ENCODE measurements around the gene FRMD4A. TPM values are rescaled to one million over a fixed set of nuclear protein-coding genes. Genes with fewer than 3 reads are reported as not detected.

FRMD4A gene
- total RNA-seq, 4 donors from 2014 or later: 4.0 to 12.7 (median 5.6) TPM

DNA sequence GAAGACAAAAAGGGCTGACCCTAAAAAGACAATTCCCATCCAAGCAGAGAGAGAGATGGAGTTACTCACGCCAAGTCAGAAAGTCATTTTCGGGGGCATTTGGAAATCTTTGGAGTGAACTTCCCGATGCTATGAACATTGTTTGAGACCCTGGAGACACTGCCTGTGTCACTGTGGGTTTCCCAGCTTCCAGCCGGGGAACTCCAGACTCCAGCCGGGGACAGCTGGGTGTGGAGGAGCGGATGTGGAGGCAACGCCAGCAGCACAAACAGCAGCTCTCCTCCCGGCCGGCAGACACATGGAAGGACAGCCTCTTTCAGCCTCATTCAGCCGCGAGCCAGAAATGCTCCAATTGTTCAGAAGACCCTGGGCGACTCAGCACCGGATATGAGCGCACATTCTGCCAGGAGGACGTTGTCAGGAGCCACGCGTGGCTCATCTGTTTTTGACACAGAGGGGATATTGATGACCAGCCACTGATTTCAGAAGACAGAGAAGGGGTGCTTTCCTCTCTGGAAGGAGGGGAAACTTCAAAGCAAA lies 646.4 kb downstream of the FRMD4A start:
- Histone ChIP-seq H3K4me3 (no peak overlapping the region), H3K27me3 (no peaks in the 10 kb centered on the region), H3K36me3 (no peaks in the 10 kb centered on the region), H3K9me3 (no peaks in the 10 kb centered on the region), H3K4me1 (peaks cover 3 to 35% (median 8%) of the 10 kb centered on the region in 4 donors), H3K27ac (peak overlapping the region; percentile 43 to 78 (median 70))
- TF ChIP-seq POLR2A (IDR thresholded peaks at IDR 0.05) (no peak), POLR2AphosphoS5 (IDR thresholded peaks at IDR 0.05) (peak in 1 of 3 donors; percentile 44)
- TF ChIP-seq, protein P1, sequence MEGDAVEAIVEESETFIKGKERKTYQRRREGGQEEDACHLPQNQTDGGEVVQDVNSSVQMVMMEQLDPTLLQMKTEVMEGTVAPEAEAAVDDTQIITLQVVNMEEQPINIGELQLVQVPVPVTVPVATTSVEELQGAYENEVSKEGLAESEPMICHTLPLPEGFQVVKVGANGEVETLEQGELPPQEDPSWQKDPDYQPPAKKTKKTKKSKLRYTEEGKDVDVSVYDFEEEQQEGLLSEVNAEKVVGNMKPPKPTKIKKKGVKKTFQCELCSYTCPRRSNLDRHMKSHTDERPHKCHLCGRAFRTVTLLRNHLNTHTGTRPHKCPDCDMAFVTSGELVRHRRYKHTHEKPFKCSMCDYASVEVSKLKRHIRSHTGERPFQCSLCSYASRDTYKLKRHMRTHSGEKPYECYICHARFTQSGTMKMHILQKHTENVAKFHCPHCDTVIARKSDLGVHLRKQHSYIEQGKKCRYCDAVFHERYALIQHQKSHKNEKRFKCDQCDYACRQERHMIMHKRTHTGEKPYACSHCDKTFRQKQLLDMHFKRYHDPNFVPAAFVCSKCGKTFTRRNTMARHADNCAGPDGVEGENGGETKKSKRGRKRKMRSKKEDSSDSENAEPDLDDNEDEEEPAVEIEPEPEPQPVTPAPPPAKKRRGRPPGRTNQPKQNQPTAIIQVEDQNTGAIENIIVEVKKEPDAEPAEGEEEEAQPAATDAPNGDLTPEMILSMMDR (IDR thresholded peaks at IDR 0.05): no peak
- intact Hi-C loops (cut with DNase I; ENCODE audit: low total_unique reads) (no loop called here), in situ Hi-C loops (cut with MboI; ENCODE audit: low pct_ligation_motif_present in 1 of 4, low pct_unique_long_range_greater_than_20kb in 1 of 4, low sequenced_read_pairs in 3 of 4) (no loop called here)
- WGBS, 2 donors (ENCODE audit: low coverage in 1 of 2): 44 to 73% methylated on average over 3 to 17 of the region's 17 CpGs
- DNase-seq: peak; percentile 43

DNA sequence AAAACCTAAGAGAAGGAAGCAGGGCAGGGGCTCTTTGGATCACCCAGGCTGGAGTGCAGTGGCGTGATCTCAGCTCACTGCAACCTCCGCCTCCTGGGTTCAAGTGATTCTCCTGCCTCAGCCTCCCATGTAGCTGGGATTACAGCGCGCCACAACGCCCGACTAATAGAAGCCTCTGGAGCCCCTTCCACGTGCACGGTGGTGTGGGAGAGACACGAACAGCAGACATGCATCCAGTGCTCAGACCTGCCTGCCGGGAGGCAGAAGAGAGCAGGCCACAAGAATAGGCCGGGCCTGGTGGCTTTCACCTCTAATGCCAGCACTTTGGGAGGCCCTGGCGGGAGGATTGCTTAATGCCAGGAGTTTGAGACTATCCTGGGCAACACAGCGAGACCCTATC lies 647.7 kb downstream of the FRMD4A start:
- no peak for DNase-seq
- no peak overlapping the region for H3K4me3 ChIP-seq
- peak overlapping the region; percentile 43 to 78 (median 70) for H3K27ac ChIP-seq
- in situ Hi-C loops (cut with MboI; ENCODE audit: low pct_ligation_motif_present in 1 of 4, low pct_unique_long_range_greater_than_20kb in 1 of 4, low sequenced_read_pairs in 3 of 4): no loop called here
- TF ChIP-seq EP300 (IDR thresholded peaks at IDR 0.05; ENCODE audit: low read depth): no peak
- TF ChIP-seq POLR2AphosphoS5 (IDR thresholded peaks at IDR 0.05): no peak
- no peak for TF ChIP-seq POLR2A (IDR thresholded peaks at IDR 0.05)
- TF ChIP-seq, protein P1 (IDR thresholded peaks at IDR 0.05): no peak
- no peaks in the 10 kb centered on the region for H3K9me3 ChIP-seq
- intact Hi-C loops (cut with DNase I; ENCODE audit: low total_unique reads): no loop called here
- H3K36me3 ChIP-seq: no peaks in the 10 kb centered on the region
- peaks cover 3 to 35% (median 8%) of the 10 kb centered on the region in 4 donors for H3K4me1 ChIP-seq
- no peaks in the 10 kb centered on the region for H3K27me3 ChIP-seq
- WGBS, 2 donors (ENCODE audit: low coverage in 1 of 2): 93% methylated on average over 13 of the region's 13 CpGs; no CpG with 5 or more reads in 1 of the 2 donors

DNA sequence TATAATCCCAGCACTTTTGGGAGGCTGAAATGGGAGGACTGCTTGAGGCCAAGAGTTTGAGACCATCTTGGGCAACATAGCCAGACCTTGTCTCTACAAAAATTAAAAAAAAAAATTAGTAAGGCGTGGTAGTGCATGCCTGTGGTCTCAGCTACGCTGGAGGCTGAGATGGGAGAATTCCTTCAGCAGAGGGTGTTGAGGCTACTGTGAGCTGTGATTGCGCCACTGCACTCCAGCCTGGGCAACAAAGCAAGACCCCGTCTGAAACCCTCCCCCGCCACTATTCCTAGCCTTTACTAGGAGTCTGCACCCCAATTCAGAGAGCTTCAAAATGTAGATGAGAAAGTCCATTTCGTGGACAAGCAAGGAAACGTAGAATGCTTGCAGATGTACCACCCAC lies 648.8 kb downstream of the FRMD4A start:
- WGBS, 2 donors (ENCODE audit: low coverage in 1 of 2): 86 to 90% methylated on average over 5 to 7 of the region's 7 CpGs
- in situ Hi-C loops (cut with MboI; ENCODE audit: low pct_ligation_motif_present in 1 of 4, low pct_unique_long_range_greater_than_20kb in 1 of 4, low sequenced_read_pairs in 3 of 4): no loop called here
- intact Hi-C loops (cut with DNase I; ENCODE audit: low total_unique reads): no loop called here
- Histone ChIP-seq H3K27me3 (no peaks in the 10 kb centered on the region), H3K36me3 (no peaks in the 10 kb centered on the region), H3K9me3 (no peaks in the 10 kb centered on the region), H3K27ac (no peak overlapping the region), H3K4me3 (no peak overlapping the region), H3K4me1 (peaks cover 3 to 34% (median 8%) of the 10 kb centered on the region in 4 donors)
- DNase-seq: no peak
- TF ChIP-seq POLR2AphosphoS5 (IDR thresholded peaks at IDR 0.05) (no peak), EP300 (IDR thresholded peaks at IDR 0.05; ENCODE audit: low read depth) (no peak), POLR2A (IDR thresholded peaks at IDR 0.05) (no peak)
- TF ChIP-seq, protein P1 (IDR thresholded peaks at IDR 0.05): no peak

DNA sequence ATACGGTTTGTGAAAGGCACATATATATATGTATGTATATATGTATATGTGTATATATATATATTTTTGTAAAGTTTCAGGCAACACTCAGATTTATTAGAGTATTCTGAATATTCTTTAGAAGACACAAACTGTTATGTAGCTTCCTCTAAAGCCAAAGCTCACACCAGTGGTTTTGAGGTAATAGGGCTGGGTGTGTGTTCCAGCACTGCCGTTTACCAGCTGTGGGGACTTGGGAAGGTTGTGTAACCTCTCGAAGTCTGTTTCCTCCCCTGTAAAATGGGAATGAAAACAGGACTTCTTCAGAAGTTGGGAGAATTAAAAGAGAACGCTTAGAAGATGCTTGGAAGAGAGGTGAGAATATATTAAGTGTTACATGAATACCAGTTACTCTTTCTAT lies 649.2 kb downstream of the FRMD4A start:
- H3K4me3 ChIP-seq: no peak overlapping the region
- H3K9me3 ChIP-seq: no peaks in the 10 kb centered on the region
- no peaks in the 10 kb centered on the region for H3K36me3 ChIP-seq
- intact Hi-C loops (cut with DNase I; ENCODE audit: low total_unique reads) (no loop called here), in situ Hi-C loops (cut with MboI; ENCODE audit: low pct_ligation_motif_present in 1 of 4, low pct_unique_long_range_greater_than_20kb in 1 of 4, low sequenced_read_pairs in 3 of 4) (no loop called here)
- 57 to 58% methylated on average over 3 to 4 of the region's 4 CpGs for WGBS, 2 donors (ENCODE audit: low coverage in 1 of 2)
- no peaks in the 10 kb centered on the region for H3K27me3 ChIP-seq
- DNase-seq: no peak
- no peak overlapping the region for H3K27ac ChIP-seq
- TF ChIP-seq EP300 (IDR thresholded peaks at IDR 0.05; ENCODE audit: low read depth): no peak
- H3K4me1 ChIP-seq: peaks cover 3 to 31% (median 8%) of the 10 kb centered on the region in 4 donors

DNA sequence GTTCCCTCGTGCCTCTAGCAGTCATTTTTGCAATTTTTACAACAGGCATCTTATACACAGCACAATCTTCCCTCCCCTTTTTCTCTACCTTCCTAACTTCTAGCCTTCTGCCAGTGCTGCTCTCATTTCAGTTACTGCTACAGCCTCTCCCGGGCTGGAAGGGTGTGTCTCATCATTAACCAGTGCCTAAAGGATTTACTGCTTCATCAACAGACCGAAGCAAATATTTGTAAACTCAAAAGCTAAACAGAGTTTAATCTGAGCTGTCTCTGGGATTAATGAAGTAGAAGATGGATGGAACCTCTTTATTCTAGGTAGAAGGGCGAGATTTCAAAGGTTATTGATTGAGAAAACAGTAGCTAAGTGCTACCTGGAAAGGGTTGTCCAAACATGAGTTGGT lies 649.6 kb downstream of the FRMD4A start:
- Histone ChIP-seq H3K9me3 (no peaks in the 10 kb centered on the region), H3K36me3 (no peaks in the 10 kb centered on the region), H3K27ac (no peak overlapping the region), H3K4me1 (peaks cover 3 to 30% (median 8%) of the 10 kb centered on the region in 4 donors), H3K4me3 (no peak overlapping the region), H3K27me3 (no peaks in the 10 kb centered on the region)
- WGBS, 2 donors (ENCODE audit: low coverage in 1 of 2): 33 to 47% methylated on average over 2 to 4 of the region's 4 CpGs
- no peak for DNase-seq
- intact Hi-C loops (cut with DNase I; ENCODE audit: low total_unique reads) (no loop called here), in situ Hi-C loops (cut with MboI; ENCODE audit: low pct_ligation_motif_present in 1 of 4, low pct_unique_long_range_greater_than_20kb in 1 of 4, low sequenced_read_pairs in 3 of 4) (no loop called here)
- TF ChIP-seq EP300 (IDR thresholded peaks at IDR 0.05; ENCODE audit: low read depth) (no peak), POLR2AphosphoS5 (IDR thresholded peaks at IDR 0.05) (no peak), POLR2A (IDR thresholded peaks at IDR 0.05) (no peak)
- TF ChIP-seq, protein P1 (IDR thresholded peaks at IDR 0.05): no peak
